HG03025 (cell line): Measurements from ENCODE around the gene CRMP1.

Experiments
- ATAC-seq: cut with Tn5 transposase; IDR thresholded peaks from one replicate; pipeline ENCODE4 v1.9.1; 2021; ENCODE audit warnings: mild to moderate bottlenecking, moderate library complexity; ENCODE audit not compliant: unreplicated experiment, low FRiP score

Gene CRMP1

GRCh38 chr4:5921101-5921980 is 28.5 kb upstream of the CRMP1 start:
- no peak for ATAC-seq

GRCh38 chr4:5919571-5919970 is 26.7 kb upstream of the CRMP1 start:
- no peak for ATAC-seq

- ATAC-seq = no peak
Measured at GRCh38 chr4:5919044-5919443, 26.2 kb upstream of the CRMP1 start.

- no peak for ATAC-seq
Measured at GRCh38 chr4:5918331-5918985, 25.6 kb upstream of the CRMP1 start.

- ATAC-seq = no peak
Measured at GRCh38 chr4:5917672-5918071, 24.8 kb upstream of the CRMP1 start.

GRCh38 chr4:5916229-5916628 is 23.3 kb upstream of the CRMP1 start:
- no peak for ATAC-seq

- ATAC-seq = no peak
Measured at GRCh38 chr4:5913454-5913853, 20.6 kb upstream of the CRMP1 start.

GRCh38 chr4:5912614-5913019 is 19.7 kb upstream of the CRMP1 start:
- ATAC-seq = no peak

GRCh38 chr4:5908876-5909427 is 16.1 kb upstream of the CRMP1 start:
- no peak for ATAC-seq

- ATAC-seq = no peak
Measured at GRCh38 chr4:5906191-5906590, 13.3 kb upstream of the CRMP1 start.

- no peak for ATAC-seq
Measured at GRCh38 chr4:5905714-5906113, 12.8 kb upstream of the CRMP1 start.

- ATAC-seq = no peak
Measured at GRCh38 chr4:5900844-5901243, 8.0 kb upstream of the CRMP1 start.

- no peak for ATAC-seq
Measured at GRCh38 chr4:5899881-5900280, 7.0 kb upstream of the CRMP1 start.

GRCh38 chr4:5899396-5899795 is 6.5 kb upstream of the CRMP1 start:
- no peak for ATAC-seq

- ATAC-seq = no peak
Measured at GRCh38 chr4:5897674-5898073, 4.8 kb upstream of the CRMP1 start.

GRCh38 chr4:5895287-5895686 is 2.4 kb upstream of the CRMP1 start:
- ATAC-seq = no peak

- no peak for ATAC-seq
Measured at GRCh38 chr4:5894266-5894665, 1.4 kb upstream of the CRMP1 start.

- no peak for ATAC-seq
Measured at GRCh38 chr4:5893591-5893990, 705 bp upstream of the CRMP1 start.

- ATAC-seq = no peak
Measured at GRCh38 chr4:5892323-5893003, 423 bp downstream of the CRMP1 start.

GRCh38 chr4:5891563-5892322 is 1.1 kb downstream of the CRMP1 start:
- ATAC-seq = no peak
